ENCODE measurements around the gene WDR37. TPM values are rescaled to one million over a fixed set of nuclear protein-coding genes. Genes with fewer than 3 reads are reported as not detected.

WDR37 gene
- total and polyA plus RNA-seq, 2 donors (not counting 1 experiment from before 2014, with no cell fraction given) = 17.3 to 33.2 TPM

GRCh38 chr10:1025683-1026082 is 30.5 kb upstream of the WDR37 start, which contains the start of gene IDI2:
IDI2 (minus strand) TSS chr10:1025859; CDS start chr10:1024723, 1,136 bp downstream.
- no peak within 1 kb of the TSS for H2AFZ ChIP-seq (ENCODE audit: insufficient read depth, low read depth, low read length, poor library complexity, severe bottlenecking)
- H3K27me3 ChIP-seq (replicated peaks in 1 of 4; ENCODE audit: control extremely low read depth in 1 of 4, control insufficient read depth in 3 of 4, insufficient read depth in 4 of 4, low read length in 3 of 4) = no peaks in the 10 kb centered on the region
- no peaks in the 10 kb centered on the region for H3K9me3 ChIP-seq (ENCODE audit: control extremely low read depth in 1 of 3, control insufficient read depth in 2 of 3, insufficient read depth in 1 of 3, low read length in 2 of 3)
- no peak within 1 kb of the TSS for H3K4me2 ChIP-seq (replicated peaks; ENCODE audit: low read depth, low read length, poor library complexity, severe bottlenecking)
- H4K20me1 ChIP-seq (ENCODE audit: control insufficient read depth, insufficient read depth, low read length, poor library complexity, severe bottlenecking) = no peaks in the 10 kb centered on the region
- H3K36me3 ChIP-seq (replicated peaks in 1 of 2; ENCODE audit: control extremely low read depth in 1 of 2, control insufficient read depth in 1 of 2, extremely low read depth in 1 of 2, insufficient read depth in 2 of 2, low read length in 1 of 2) = no peaks in the 10 kb centered on the region
- no peaks in the 10 kb centered on the region for H3K4me1 ChIP-seq (ENCODE audit: control insufficient read depth in 2 of 2, insufficient read depth in 2 of 2, low read length in 2 of 2)
- intact Hi-C loops (cut with micrococcal nuclease) = no loop called here
- DNase-seq (no peak), ATAC-seq (ENCODE audit: low read depth) (no peak)
- H3K9ac ChIP-seq (ENCODE audit: low read length) = no peak within 1 kb of the TSS
- Mint-ChIP-seq H3K27me3 (no peaks in the 10 kb centered on the region), H3K4me1 (no peaks in the 10 kb centered on the region), H3K27ac (no peak within 1 kb of the TSS), H3K4me3 (no peak within 1 kb of the TSS), H3K9me3 (ENCODE audit: insufficient read depth) (no peaks in the 10 kb centered on the region)
- no peak for TF ChIP-seq EZH2 (IDR thresholded peaks at IDR 0.05; ENCODE audit: borderline replicate concordance, insufficient read depth, low read depth, low read length, poor library complexity, severe bottlenecking)
- TF ChIP-seq, protein P1, sequence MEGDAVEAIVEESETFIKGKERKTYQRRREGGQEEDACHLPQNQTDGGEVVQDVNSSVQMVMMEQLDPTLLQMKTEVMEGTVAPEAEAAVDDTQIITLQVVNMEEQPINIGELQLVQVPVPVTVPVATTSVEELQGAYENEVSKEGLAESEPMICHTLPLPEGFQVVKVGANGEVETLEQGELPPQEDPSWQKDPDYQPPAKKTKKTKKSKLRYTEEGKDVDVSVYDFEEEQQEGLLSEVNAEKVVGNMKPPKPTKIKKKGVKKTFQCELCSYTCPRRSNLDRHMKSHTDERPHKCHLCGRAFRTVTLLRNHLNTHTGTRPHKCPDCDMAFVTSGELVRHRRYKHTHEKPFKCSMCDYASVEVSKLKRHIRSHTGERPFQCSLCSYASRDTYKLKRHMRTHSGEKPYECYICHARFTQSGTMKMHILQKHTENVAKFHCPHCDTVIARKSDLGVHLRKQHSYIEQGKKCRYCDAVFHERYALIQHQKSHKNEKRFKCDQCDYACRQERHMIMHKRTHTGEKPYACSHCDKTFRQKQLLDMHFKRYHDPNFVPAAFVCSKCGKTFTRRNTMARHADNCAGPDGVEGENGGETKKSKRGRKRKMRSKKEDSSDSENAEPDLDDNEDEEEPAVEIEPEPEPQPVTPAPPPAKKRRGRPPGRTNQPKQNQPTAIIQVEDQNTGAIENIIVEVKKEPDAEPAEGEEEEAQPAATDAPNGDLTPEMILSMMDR (IDR thresholded peaks at IDR 0.05) = no peak
- H3K27ac ChIP-seq (ENCODE audit: low read length in 2 of 2) = no peak within 1 kb of the TSS
- no peak within 1 kb of the TSS for H3K4me3 ChIP-seq (ENCODE audit: control extremely low read depth in 1 of 5, extremely low read depth in 1 of 5, insufficient read depth in 1 of 5, low read depth in 2 of 5, low read length in 4 of 5)
- no CpG with 5 or more reads among the region's 1 CpG for WGBS (ENCODE audit: insufficient coverage)
- CTCF ChIA-PET = no interaction called here
- POLR2A ChIA-PET = no interaction called here
- H3K79me2 ChIP-seq (ENCODE audit: control insufficient read depth, insufficient read depth, low read length) = no peaks in the 10 kb centered on the region

DNA sequence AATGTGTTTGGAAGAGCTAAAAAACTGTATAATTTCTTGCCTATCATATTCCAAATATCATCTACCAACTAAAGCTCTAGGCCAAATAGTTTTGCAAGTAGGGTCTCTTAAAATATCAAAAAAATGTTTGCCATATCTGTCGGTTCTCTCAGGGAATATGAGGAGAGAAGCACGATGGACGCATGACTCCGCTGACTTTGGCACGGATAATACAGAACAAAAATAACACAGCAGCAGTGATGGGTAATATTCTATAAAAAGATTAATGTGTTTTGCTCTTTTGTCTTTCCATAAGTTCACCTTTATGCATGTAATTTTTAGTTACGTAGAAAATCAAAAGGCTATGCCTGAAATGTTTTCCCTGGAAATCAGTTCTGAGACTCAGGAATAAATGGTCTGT is 29.6 kb upstream of the WDR37 start:
- Histone ChIP-seq H2AFZ (ENCODE audit: insufficient read depth, low read depth, low read length, poor library complexity, severe bottlenecking) (no peak overlapping the region), H3K4me2 (replicated peaks; ENCODE audit: low read depth, low read length, poor library complexity, severe bottlenecking) (no peak overlapping the region), H3K4me3 (ENCODE audit: control extremely low read depth in 1 of 5, extremely low read depth in 1 of 5, insufficient read depth in 1 of 5, low read depth in 2 of 5, low read length in 4 of 5) (no peak overlapping the region), H3K9me3 (ENCODE audit: control extremely low read depth in 1 of 3, control insufficient read depth in 2 of 3, insufficient read depth in 1 of 3, low read length in 2 of 3) (no peaks in the 10 kb centered on the region), H3K27ac (ENCODE audit: low read length in 2 of 2) (no peak overlapping the region), H3K27me3 (replicated peaks in 1 of 4; ENCODE audit: control extremely low read depth in 1 of 4, control insufficient read depth in 3 of 4, insufficient read depth in 4 of 4, low read length in 3 of 4) (no peaks in the 10 kb centered on the region), H3K79me2 (ENCODE audit: control insufficient read depth, insufficient read depth, low read length) (no peaks in the 10 kb centered on the region), H4K20me1 (ENCODE audit: control insufficient read depth, insufficient read depth, low read length, poor library complexity, severe bottlenecking) (no peaks in the 10 kb centered on the region), H3K4me1 (ENCODE audit: control insufficient read depth in 2 of 2, insufficient read depth in 2 of 2, low read length in 2 of 2) (no peaks in the 10 kb centered on the region), H3K9ac (ENCODE audit: low read length) (no peak overlapping the region), H3K36me3 (replicated peaks in 1 of 2; ENCODE audit: control extremely low read depth in 1 of 2, control insufficient read depth in 1 of 2, extremely low read depth in 1 of 2, insufficient read depth in 2 of 2, low read length in 1 of 2) (no peaks in the 10 kb centered on the region)
- Mint-ChIP-seq H3K9me3 (ENCODE audit: insufficient read depth) (no peaks in the 10 kb centered on the region), H3K27ac (no peak overlapping the region), H3K4me1 (no peaks in the 10 kb centered on the region), H3K27me3 (no peaks in the 10 kb centered on the region), H3K4me3 (no peak overlapping the region)
- ATAC-seq (ENCODE audit: low read depth) = no peak
- POLR2A ChIA-PET = no interaction called here
- intact Hi-C loops (cut with micrococcal nuclease) = no loop called here
- WGBS (ENCODE audit: insufficient coverage) = no CpG with 5 or more reads among the region's 6 CpGs
- DNase-seq = no peak
- CTCF ChIA-PET = no interaction called here
- TF ChIP-seq, protein P1 (IDR thresholded peaks at IDR 0.05) = no peak
- no peak for TF ChIP-seq EZH2 (IDR thresholded peaks at IDR 0.05; ENCODE audit: borderline replicate concordance, insufficient read depth, low read depth, low read length, poor library complexity, severe bottlenecking)

All from B cell (primary cell).